H1 (cell line): ENCODE measurements around the gene CAMTA1. TPM values are rescaled to one million over a fixed set of nuclear protein-coding genes. Genes with fewer than 3 reads are reported as not detected.

ENCODE experiments used
- CTCF ChIA-PET: fragments of 300-600 bp; sonication (Branson Sonifier 250); formaldehyde crosslinking; loops from one replicate; lab custom pipeline; 2021; ENCODE audit not compliant: partially characterized antibody; lab: Charles Lee
- POLR2A ChIA-PET: fragments of 300-600 bp; sonication (Branson Sonifier 250); formaldehyde crosslinking; loops from one replicate; lab custom pipeline; 2021; ENCODE audit warnings: inconsistent platforms; ENCODE audit not compliant: partially characterized antibody; lab: Charles Lee
- DNase-seq, 2 experiments: peaks; one replicate each; pipeline versions ENCODE4 v3.0.0 to v3.0.0-alpha.2; 2010 to 2022; ENCODE audit warnings: low spot score in 2 of 2, low read depth in 1 of 2, mixed read lengths in 1 of 2
- FAIRE-seq: peaks from 2 replicates; lab custom pipeline; 2011; peaks lifted over from hg19 to GRCh38; lab: Jason Lieb, UNC
- H2AFZ ChIP-seq: 2 replicates; pipeline ENCODE4 v1.8.1; 2012; ENCODE audit warnings: low read length, inconsistent platforms
- H2AK5ac ChIP-seq: 2 replicates; pipeline ENCODE4 v1.6.1; 2013; ENCODE audit warnings: low read depth, low read length
- H2BK120ac ChIP-seq: replicated peaks from 2 replicates; pipeline ENCODE3; 2013; ENCODE audit warnings: low read depth, low read length, inconsistent platforms
- H2BK12ac ChIP-seq: 2 replicates; pipeline ENCODE4 v1.6.1; 2013; ENCODE audit warnings: low read depth, low read length
- H2BK15ac ChIP-seq: 2 replicates; pipeline ENCODE4 v1.6.1; 2013; ENCODE audit warnings: low read length
- H2BK20ac ChIP-seq: 2 replicates; pipeline ENCODE4 v1.6.1; 2013; ENCODE audit warnings: low read length
- H2BK5ac ChIP-seq: 2 replicates; pipeline ENCODE4 v1.6.1; 2013; ENCODE audit warnings: low read depth, low read length
- H3K14ac ChIP-seq: 2 replicates; pipeline ENCODE4 v1.6.1; 2013; ENCODE audit warnings: inconsistent platforms; ENCODE audit not compliant: insufficient read length
- H3K18ac ChIP-seq: 2 replicates; pipeline ENCODE4 v1.6.1; 2013; ENCODE audit warnings: low read length; ENCODE audit errors: extremely low read depth
- H3K23ac ChIP-seq: 2 replicates; pipeline ENCODE4 v1.6.1; 2013; ENCODE audit warnings: inconsistent platforms; ENCODE audit not compliant: insufficient read length
- H3K23me2 ChIP-seq: 2 replicates; pipeline ENCODE4 v1.6.1; 2013; ENCODE audit warnings: low read depth, low read length
- H3K27ac ChIP-seq: 2 replicates; pipeline ENCODE4 v1.6.1; 2011; ENCODE audit warnings: low read depth, low read length, inconsistent platforms
- H3K27me3 ChIP-seq, 4 experiments: replicated peaks in 1 of 4; 1 replicate in 1 of 4; 2 replicates in 3 of 4; pipeline versions ENCODE4 v1.6.1 to v1.8.1; 2011 to 2013; ENCODE audit warnings: low read length in 3 of 4, mild to moderate bottlenecking in 3 of 4, inconsistent platforms in 2 of 4, mixed read lengths in 2 of 4, moderate library complexity in 1 of 4; ENCODE audit not compliant: control insufficient read depth in 3 of 4, insufficient read depth in 3 of 4; ENCODE audit errors: extremely low read depth in 1 of 4
- H3K36me3 ChIP-seq, 4 experiments: 2 replicates each; pipeline versions ENCODE4 v1.6.1 to v1.8.1; 2011 to 2013; ENCODE audit warnings: mild to moderate bottlenecking in 4 of 4, low read length in 3 of 4, moderate library complexity in 2 of 4, control low read depth in 1 of 4, inconsistent platforms in 1 of 4; ENCODE audit not compliant: insufficient read depth in 4 of 4, control insufficient read depth in 2 of 4
- H3K4ac ChIP-seq: replicated peaks from 2 replicates; pipeline ENCODE3; 2013; ENCODE audit warnings: low read length, low read depth, mixed read lengths, inconsistent platforms; ENCODE audit not compliant: insufficient read length
- H3K4me1 ChIP-seq, 4 experiments: replicated peaks in 1 of 4; 1 replicate in 1 of 4; 2 replicates in 3 of 4; pipeline versions ENCODE4 v1.6.1 to v1.8.1; 2011 to 2013; ENCODE audit warnings: low read length in 3 of 4, inconsistent platforms in 2 of 4, mixed read lengths in 1 of 4; ENCODE audit not compliant: insufficient read depth in 4 of 4, control insufficient read depth in 3 of 4
- H3K4me2 ChIP-seq, 2 experiments: 2 replicates each; pipeline versions ENCODE4 v1.6.1 to v1.8.1; 2011 to 2013; ENCODE audit warnings: low read depth in 2 of 2, low read length in 2 of 2, control low read depth in 1 of 2, inconsistent platforms in 1 of 2, mild to moderate bottlenecking in 1 of 2; ENCODE audit not compliant: insufficient read depth in 1 of 2
- H3K4me3 ChIP-seq, 4 experiments: fragments of 200-600, 300-600 bp in 1 of 4; sonication (generic), shearing (Covaris generic), sonication (Bioruptor Twin) in 1 of 4; 2 replicates each; pipeline versions ENCODE4 v1.5.1 to v1.8.1; 2011 to 2016; ENCODE audit warnings: low read length in 4 of 4, low read depth in 3 of 4, control low read depth in 2 of 4, inconsistent platforms in 2 of 4, mild to moderate bottlenecking in 2 of 4, mixed read lengths in 1 of 4, moderate library complexity in 1 of 4; ENCODE audit not compliant: insufficient read depth in 2 of 4; ENCODE audit errors: extremely low read depth in 1 of 4
- H3K56ac ChIP-seq: replicated peaks from 2 replicates; pipeline ENCODE3; 2013; ENCODE audit warnings: low read depth, mild to moderate bottlenecking, mixed read lengths, low read length, inconsistent platforms; ENCODE audit not compliant: insufficient read length
- H3K79me1 ChIP-seq: 2 replicates; pipeline ENCODE4 v1.6.1; 2013; ENCODE audit warnings: low read depth, low read length, control low read depth
- H3K79me2 ChIP-seq, 2 experiments: 2 replicates each; pipeline versions ENCODE4 v1.6.1 to v1.8.1; 2012 to 2013; ENCODE audit warnings: low read length in 2 of 2, mild to moderate bottlenecking in 2 of 2, inconsistent platforms in 1 of 2; ENCODE audit not compliant: insufficient read depth in 2 of 2, control insufficient read depth in 1 of 2
- H3K9ac ChIP-seq, 4 experiments: replicated peaks in 1 of 4; 1 replicate in 1 of 4; 2 replicates in 3 of 4; pipeline versions ENCODE4 v1.6.1 to v1.8.1; 2011 to 2013; ENCODE audit warnings: low read depth in 3 of 4, low read length in 3 of 4, control low read depth in 2 of 4, mild to moderate bottlenecking in 2 of 4, moderate library complexity in 2 of 4, inconsistent platforms in 1 of 4; ENCODE audit errors: extremely low read depth in 1 of 4
- H3K9me3 ChIP-seq, 2 experiments: 2 replicates each; pipeline versions ENCODE4 v1.6.1 to v1.8.1; 2012 to 2013; ENCODE audit warnings: mild to moderate bottlenecking in 2 of 2, moderate library complexity in 2 of 2, control low read depth in 1 of 2, inconsistent platforms in 1 of 2, low read depth in 1 of 2, low read length in 1 of 2, mixed read lengths in 1 of 2; ENCODE audit not compliant: insufficient read depth in 2 of 2
- H4K20me1 ChIP-seq, 2 experiments: replicated peaks in 1 of 2; 2 replicates each; pipeline versions ENCODE3 to v1.8.1; 2011 to 2013; ENCODE audit warnings: inconsistent platforms in 2 of 2, low read length in 2 of 2, mild to moderate bottlenecking in 1 of 2; ENCODE audit not compliant: insufficient read depth in 2 of 2, control insufficient read depth in 1 of 2
- H4K5ac ChIP-seq: 2 replicates; pipeline ENCODE4 v1.6.1; 2013; ENCODE audit warnings: low read length, low read depth, mixed read lengths, inconsistent platforms; ENCODE audit not compliant: insufficient read length
- H4K8ac ChIP-seq: 2 replicates; pipeline ENCODE4 v1.8.0; 2013; ENCODE audit warnings: mild to moderate bottlenecking, moderate library complexity, low read length, inconsistent platforms; ENCODE audit not compliant: insufficient read depth; ENCODE audit errors: extremely low read depth
- H4K91ac ChIP-seq: replicated peaks from 2 replicates; pipeline ENCODE3; 2013; ENCODE audit warnings: low read length, mixed read lengths, inconsistent platforms; ENCODE audit not compliant: insufficient read length
- BRCA1 ChIP-seq: IDR thresholded peaks from 2 replicates; pipeline ENCODE4 v1.6.1; 2012; ENCODE audit warnings: low read depth, low read length, improper control_type of control experiment
- CTBP2 ChIP-seq: IDR thresholded peaks from 2 replicates; pipeline ENCODE4 v1.7.0; 2011; ENCODE audit warnings: borderline replicate concordance, mild to moderate bottlenecking, moderate library complexity, mixed read lengths, low read length; ENCODE audit not compliant: insufficient read depth, insufficient read length
- HDAC2 ChIP-seq, 2 experiments: fragments of 300-600 bp in 1 of 2; sonication (generic) in 1 of 2; IDR thresholded peaks; 2 replicates each; pipeline ENCODE4 v1.6.1; 2011 to 2012; ENCODE audit warnings: low read depth in 2 of 2, low read length in 2 of 2, mild to moderate bottlenecking in 2 of 2, moderate library complexity in 2 of 2, borderline replicate concordance in 1 of 2, inconsistent platforms in 1 of 2
- HDAC6 ChIP-seq: IDR thresholded peaks from one replicate; pipeline ENCODE4 v1.7.1; 2012; ENCODE audit warnings: low read depth, mild to moderate bottlenecking, inconsistent platforms, low read length, moderate library complexity
- MAFK ChIP-seq: IDR thresholded peaks from 2 replicates; pipeline ENCODE4 v1.6.1; 2012; ENCODE audit warnings: low read depth, mild to moderate bottlenecking, improper control_type of control experiment, low read length
- RNF2 ChIP-seq: fragments of 200-900, 300-1000 bp; sonication (generic); IDR thresholded peaks from 2 replicates; pipeline ENCODE4 v1.7.1; 2016; ENCODE audit warnings: borderline replicate concordance, low read depth, mild to moderate bottlenecking, antibody characterized with exemption, low read length; ENCODE audit not compliant: poor library complexity, severe bottlenecking; ENCODE audit errors: missing control alignments
- SRF ChIP-seq: IDR thresholded peaks from 2 replicates; pipeline ENCODE4 v1.6.1; 2011; ENCODE audit warnings: mild to moderate bottlenecking, low read depth, low read length, moderate library complexity
- TBP ChIP-seq: IDR thresholded peaks from 2 replicates; pipeline ENCODE4 v1.6.1; 2011; ENCODE audit warnings: low read depth, low read length, improper control_type of control experiment
- TCF12 ChIP-seq: IDR thresholded peaks from 2 replicates; pipeline ENCODE4 v1.6.1; 2011; ENCODE audit warnings: low read depth, mild to moderate bottlenecking, low read length
- WGBS, 2 experiments: shearing (Covaris generic) in 1 of 2; methylation state at CpG; one replicate each; pipeline versions ENCODE4 v1.1.6 to v1.1.7; 2013 to 2015; ENCODE audit warnings: low lambda C conversion rate in 2 of 2, mixed read lengths in 2 of 2, inconsistent platforms in 1 of 2, low coverage in 1 of 2, missing lambda C conversion rate in 1 of 2; ENCODE audit not compliant: insufficient replicate concordance in 2 of 2, insufficient coverage in 1 of 2, insufficient read length in 1 of 2; ENCODE audit errors: extremely low coverage in 1 of 2, missing lambda C conversion rate in 1 of 2; 5-methylcytosine and 5-hydroxymethylcytosine counted together
- polyA plus RNA-seq, 7 experiments: library from polyadenylated mRNA; depleted of rRNA in 3 of 7; stranded (reverse) in 5 of 7; unstranded in 2 of 7; fragments of >200 nt in 5 of 7; fragments of 200-250 nt in 2 of 7; gene quantifications; 1 replicate in 5 of 7; 2 replicates in 1 of 7; 4 replicates in 1 of 7; pipeline versions ENCODE4 v1.2.1 to v1.2.3, GENCODE V29; 2011 to 2013; ENCODE audit warnings: missing spikeins in 2 of 7, mixed read lengths in 2 of 7
- total RNA-seq: library from RNA; stranded (reverse); fragmentation: NEBNext Ultra II Directional; extraction: Animal tissue kit (Norgen Biotek cat#: 25700); gene quantifications from 2 replicates; pipeline ENCODE4 v1.2.1, GENCODE V29; 2021
- TF ChIP-seq, protein P1 (sequence below): IDR thresholded peaks from 2 replicates; pipeline ENCODE4 v1.6.1; 2012; ENCODE audit warnings: low read length, inconsistent platforms

Gene CAMTA1
- total and polyA plus RNA-seq, 2 of the 8 experiments (the other 6 are each of a cell fraction or from before 2014, with no cell fraction given) = 65.0 to 119 TPM

DNA sequence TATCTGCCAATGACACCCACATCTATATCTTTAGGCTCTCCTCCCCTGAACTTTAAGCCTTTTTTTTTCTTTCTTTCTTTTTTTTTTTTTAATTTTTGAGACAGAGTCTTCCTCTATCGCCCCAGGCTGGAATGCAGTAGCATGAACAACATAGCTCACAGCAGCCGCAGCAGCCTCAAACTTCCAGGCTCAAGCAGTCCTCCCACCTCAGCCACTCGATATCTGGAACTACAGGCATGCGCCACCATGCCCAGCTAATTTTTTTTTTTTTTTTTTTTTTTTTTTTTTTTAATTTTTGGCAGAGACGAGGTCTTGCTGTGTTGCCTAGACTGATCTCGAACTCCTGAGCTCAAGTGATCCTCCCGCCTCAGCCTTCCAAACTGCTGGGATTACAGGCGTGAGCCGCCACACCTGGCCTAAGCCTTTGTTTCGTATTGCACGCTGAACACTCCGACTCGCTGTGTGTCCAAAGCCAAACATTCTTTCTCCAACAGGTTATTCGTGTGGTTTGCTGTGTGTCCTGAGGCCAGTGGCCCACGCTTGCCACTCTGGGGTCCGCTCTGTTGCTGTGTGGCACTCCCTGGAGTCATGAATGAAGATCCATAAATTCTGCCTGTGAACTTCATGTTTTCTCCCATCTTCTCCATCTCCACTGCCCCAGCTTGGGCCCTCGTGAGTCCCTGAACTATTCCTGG, 119.4 kb downstream of the CAMTA1 start:
- Histone ChIP-seq H2BK12ac (no peak overlapping the region), H3K9me3 (no peaks in the 10 kb centered on the region), H3K56ac (no peak overlapping the region), H3K23ac (no peak overlapping the region), H3K79me1 (no peaks in the 10 kb centered on the region), H3K27me3 (no peaks in the 10 kb centered on the region), H3K4me2 (no peak overlapping the region), H3K18ac (no peak overlapping the region), H3K79me2 (no peaks in the 10 kb centered on the region), H3K14ac (no peak overlapping the region), H4K5ac (no peak overlapping the region), H4K8ac (no peak overlapping the region), H2BK20ac (no peak overlapping the region), H2BK5ac (peak overlapping the region; percentile 35; the same call in 1 of the 2 replicates), H2BK15ac (0 out of 2 replicates have a peak overlapping the region, but pooled peaks have one; percentile 72), H4K20me1 (no peaks in the 10 kb centered on the region), H3K4ac (no peak overlapping the region), H3K23me2 (no peaks in the 10 kb centered on the region), H2BK120ac (no peak overlapping the region), H2AK5ac (0 out of 2 replicates have a peak overlapping the region, but pooled peaks have one; percentile 77), H3K4me1 (peaks cover 0 to 12% (median 7%) of the 10 kb centered on the region in 4 experiments; a peak in 5 of 7 replicates), H3K4me3 (no peak overlapping the region), H3K27ac (no peak overlapping the region), H3K9ac (no peak overlapping the region), H4K91ac (no peak overlapping the region), H2AFZ (no peak overlapping the region), H3K36me3 (no peaks in the 10 kb centered on the region)
- CTCF ChIA-PET = interaction anchor here (0.9 to 1.3 kb wide), 6 partner anchors 10 to 144 kb away, joined by 3 to 6 read pairs (median 4); no protein-coding TSS in a partner anchor
- WGBS, 2 experiments = 88% methylated on average over 16 of the region's 17 CpGs; no CpG with 5 or more reads in 1 of the 2 experiments
- POLR2A ChIA-PET = no interaction called here
- DNase-seq = no peak
- no peak for FAIRE-seq
- TF ChIP-seq TBP (no peak), TCF12 (no peak), RNF2 (no peak), HDAC6 (no peak), SRF (no peak), BRCA1 (no peak), HDAC2 (IDR thresholded peaks at IDR 0.05; ENCODE audit: borderline replicate concordance in 1 of 2, low read depth in 2 of 2, low read length in 2 of 2) (no peak), CTBP2 (no peak), MAFK (no peak)
- TF ChIP-seq, protein P1, sequence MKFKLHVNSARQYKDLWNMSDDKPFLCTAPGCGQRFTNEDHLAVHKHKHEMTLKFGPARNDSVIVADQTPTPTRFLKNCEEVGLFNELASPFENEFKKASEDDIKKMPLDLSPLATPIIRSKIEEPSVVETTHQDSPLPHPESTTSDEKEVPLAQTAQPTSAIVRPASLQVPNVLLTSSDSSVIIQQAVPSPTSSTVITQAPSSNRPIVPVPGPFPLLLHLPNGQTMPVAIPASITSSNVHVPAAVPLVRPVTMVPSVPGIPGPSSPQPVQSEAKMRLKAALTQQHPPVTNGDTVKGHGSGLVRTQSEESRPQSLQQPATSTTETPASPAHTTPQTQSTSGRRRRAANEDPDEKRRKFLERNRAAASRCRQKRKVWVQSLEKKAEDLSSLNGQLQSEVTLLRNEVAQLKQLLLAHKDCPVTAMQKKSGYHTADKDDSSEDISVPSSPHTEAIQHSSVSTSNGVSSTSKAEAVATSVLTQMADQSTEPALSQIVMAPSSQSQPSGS = no peak
